Psoas muscle (tissue), 8 donors: ENCODE data around the gene STK38. TPM values are rescaled to one million over a fixed set of nuclear protein-coding genes. Genes with fewer than 3 reads are reported as not detected.

Experiments
- ATAC-seq, 4 donors: fragments of 200-7000 bp; cut with Tn5 transposase; one replicate each; pipeline ENCODE4 v1.9.1; 2020; ENCODE audit warnings: moderate library complexity in 3 of 4, mild to moderate bottlenecking in 2 of 4
- DNase-seq, 2 donors: peaks; one replicate each; pipeline ENCODE4 v3.0.0-alpha.2; 2020
- H3K27ac ChIP-seq: fragments of 200-600 bp; one replicate; pipeline ENCODE4 v1.8.0; 2022
- H3K27me3 ChIP-seq, 3 donors: fragments of 200-600 bp in 1 of 3; one replicate each; pipeline versions ENCODE4 v1.6.1 to v1.8.0; 2013 to 2022; ENCODE audit warnings: low read length in 2 of 3, mild to moderate bottlenecking in 2 of 3, moderate library complexity in 1 of 3; ENCODE audit not compliant: insufficient read depth in 3 of 3
- H3K36me3 ChIP-seq, 2 donors: fragments of 200-600 bp in 1 of 2; one replicate each; pipeline versions ENCODE4 v1.6.1 to v1.8.0; 2013 to 2022; ENCODE audit warnings: low read depth in 1 of 2, mild to moderate bottlenecking in 1 of 2, moderate library complexity in 1 of 2; ENCODE audit not compliant: insufficient read depth in 1 of 2
- H3K4me1 ChIP-seq: fragments of 200-600 bp; one replicate; pipeline ENCODE4 v1.8.0; 2022
- H3K4me3 ChIP-seq: fragments of 200-600 bp; one replicate; pipeline ENCODE4 v1.8.0; 2022; ENCODE audit warnings: mild to moderate bottlenecking
- H3K9me3 ChIP-seq: fragments of 200-600 bp; one replicate; pipeline ENCODE4 v1.8.0; 2022
- WGBS, 3 donors: extraction: QIAGEN DNeasy Blood & Tissue Kit; methylation state at CpG; one replicate each; pipeline versions ENCODE4 v1.1.6 to v1.1.7; 2013; 5-methylcytosine and 5-hydroxymethylcytosine counted together
- intact Hi-C, 2 donors: fragments of 100-400 bp; cut with DNase I; formaldehyde crosslinking; loops; one replicate each; pipeline versions ENCODE4 v1.11.0 to v1.14.2; 2022
- polyA plus RNA-seq, 3 donors: library from polyadenylated mRNA; stranded (reverse); fragments of 200-250 nt; gene quantifications; one replicate each; pipeline ENCODE4 v1.2.3, GENCODE V29; 2013
- total RNA-seq, 4 donors: library from RNA; stranded (reverse); fragmentation: NEBNext Ultra II Directional in 2 of 4; extraction: Animal tissue kit (Norgen Biotek cat#: 25700) in 2 of 4; gene quantifications; one replicate each; pipeline versions ENCODE4 v1.2.1 to v1.2.4, GENCODE V29; 2021 to 2023
- TF ChIP-seq, protein P1 (sequence below): fragments of 200-600 bp; IDR thresholded peaks from one replicate; pipeline ENCODE4 v1.8.0; 2022; ENCODE audit warnings: antibody characterized with exemption
- donor health status: healthy with polysubstance abuse.
- donor health status: DM: no; HTN: no; CAD: no; lungs with moderate emphysema.
- donor health status: Bipolar disorder and iron deficiency.
- donor health status: healthy.
- donor health status: DM: yes; HTN: yes; CAD: no.
- donor health status: DM: no; HTN: no; CAD: no.
- donor health status: DM: no; HTN: no; CAD: no.
- donor health status: DM: yes; HTN: yes; CAD: no.

STK38 gene
- total and polyA plus RNA-seq, 7 donors: 7.7 to 18.9 (median 11.7) TPM

DNA sequence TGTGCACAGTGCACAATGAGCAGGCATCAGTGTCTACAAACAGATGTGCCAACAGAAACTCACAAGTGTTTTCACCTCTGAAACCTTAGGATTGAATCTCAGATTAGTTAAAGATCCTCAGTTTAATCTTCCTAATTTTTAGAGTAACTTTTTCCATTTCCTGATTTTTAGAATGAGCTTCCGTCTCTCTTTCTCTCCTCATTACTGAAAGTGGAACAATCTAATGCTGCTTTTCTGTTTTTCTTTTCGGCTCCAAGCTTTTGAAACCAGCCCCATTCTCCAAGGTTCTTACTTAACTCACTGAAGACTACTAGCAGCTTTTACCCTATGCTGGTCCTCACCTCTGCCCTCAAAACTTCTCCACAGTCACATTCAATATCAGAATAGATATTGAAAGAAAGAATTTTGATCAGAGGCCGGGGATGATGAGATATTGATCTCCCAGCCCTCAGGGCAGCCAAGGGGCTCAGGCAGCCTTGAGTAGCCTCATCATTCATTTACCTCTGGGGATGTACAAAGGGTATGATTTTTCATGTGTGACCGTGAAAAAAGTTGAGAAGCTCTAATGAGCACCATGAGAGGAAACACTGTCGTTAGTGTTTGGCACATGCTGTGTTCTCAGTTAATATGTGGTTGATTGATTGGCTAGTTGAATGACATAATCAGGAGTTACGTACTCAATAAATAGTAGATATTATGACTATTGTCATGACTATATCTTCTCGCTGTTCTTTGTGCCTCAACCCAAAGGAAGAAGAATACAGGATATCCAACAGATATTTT is 11.9 kb upstream of the STK38 start:
- Histone ChIP-seq H3K27me3 (no peaks in the 10 kb centered on the region), H3K9me3 (no peaks in the 10 kb centered on the region), H3K4me1 (no peaks in the 10 kb centered on the region), H3K36me3 (no peaks in the 10 kb centered on the region), H3K4me3 (no peak overlapping the region), H3K27ac (no peak overlapping the region)
- ATAC-seq: no peak
- TF ChIP-seq, protein P1, sequence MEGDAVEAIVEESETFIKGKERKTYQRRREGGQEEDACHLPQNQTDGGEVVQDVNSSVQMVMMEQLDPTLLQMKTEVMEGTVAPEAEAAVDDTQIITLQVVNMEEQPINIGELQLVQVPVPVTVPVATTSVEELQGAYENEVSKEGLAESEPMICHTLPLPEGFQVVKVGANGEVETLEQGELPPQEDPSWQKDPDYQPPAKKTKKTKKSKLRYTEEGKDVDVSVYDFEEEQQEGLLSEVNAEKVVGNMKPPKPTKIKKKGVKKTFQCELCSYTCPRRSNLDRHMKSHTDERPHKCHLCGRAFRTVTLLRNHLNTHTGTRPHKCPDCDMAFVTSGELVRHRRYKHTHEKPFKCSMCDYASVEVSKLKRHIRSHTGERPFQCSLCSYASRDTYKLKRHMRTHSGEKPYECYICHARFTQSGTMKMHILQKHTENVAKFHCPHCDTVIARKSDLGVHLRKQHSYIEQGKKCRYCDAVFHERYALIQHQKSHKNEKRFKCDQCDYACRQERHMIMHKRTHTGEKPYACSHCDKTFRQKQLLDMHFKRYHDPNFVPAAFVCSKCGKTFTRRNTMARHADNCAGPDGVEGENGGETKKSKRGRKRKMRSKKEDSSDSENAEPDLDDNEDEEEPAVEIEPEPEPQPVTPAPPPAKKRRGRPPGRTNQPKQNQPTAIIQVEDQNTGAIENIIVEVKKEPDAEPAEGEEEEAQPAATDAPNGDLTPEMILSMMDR: no peak
- DNase-seq: no peak
- intact Hi-C loops: no loop called here
- whole genome bisulfite sequencing, 3 donors: 74 to 76% (median 76%) methylated on average over 7 of the region's 7 CpGs

DNA sequence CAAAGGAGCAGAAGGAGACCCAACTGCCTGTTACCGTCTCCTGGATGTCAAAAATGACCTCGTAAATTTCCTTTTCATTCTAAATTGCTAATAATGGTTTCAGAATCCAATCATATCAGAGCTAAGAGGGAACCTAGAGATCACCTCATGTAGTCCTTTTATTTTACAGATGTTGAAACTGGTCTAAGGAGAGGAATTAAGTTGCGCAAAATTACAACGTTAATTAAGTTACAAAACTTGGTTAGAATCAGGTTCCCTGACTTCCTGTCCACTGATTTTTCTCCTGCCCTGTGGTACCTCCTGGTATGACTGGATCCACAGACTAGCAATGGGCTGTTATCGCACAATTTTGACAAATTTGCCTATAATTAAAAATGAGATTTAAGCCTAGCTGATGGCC is 9.0 kb upstream of the STK38 start:
- 89 to 93% (median 92%) methylated on average over 5 of the region's 5 CpGs for WGBS, 3 donors
- TF ChIP-seq, protein P1: no peak
- Histone ChIP-seq H3K27me3 (no peaks in the 10 kb centered on the region), H3K9me3 (no peaks in the 10 kb centered on the region), H3K4me3 (no peak overlapping the region), H3K4me1 (no peaks in the 10 kb centered on the region), H3K27ac (no peak overlapping the region), H3K36me3 (no peaks in the 10 kb centered on the region)
- no peak for ATAC-seq
- intact Hi-C loops: no loop called here
- DNase-seq: no peak

DNA sequence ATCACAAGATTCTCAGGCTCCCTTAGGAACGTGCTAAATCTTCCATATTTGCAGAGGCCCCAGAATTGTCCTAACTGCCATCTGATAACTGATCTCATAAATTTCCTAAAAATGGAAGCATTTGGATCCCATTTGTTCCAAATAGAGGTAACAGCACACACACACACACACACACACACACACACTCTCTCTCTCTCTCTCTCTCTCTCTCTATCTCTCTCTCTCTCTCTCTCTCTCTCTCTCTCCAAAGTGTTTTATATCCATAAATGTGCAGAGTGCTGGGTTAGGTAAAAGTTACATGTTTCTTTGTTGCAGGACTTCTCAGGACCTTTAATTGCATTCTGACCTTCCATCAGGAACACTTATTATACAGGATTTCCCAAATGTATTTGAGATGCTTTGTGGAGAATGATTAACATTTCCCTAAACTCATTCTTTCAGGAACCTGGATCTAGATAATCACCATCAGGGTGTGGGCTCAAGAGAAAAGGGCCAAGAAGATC is 8.5 kb upstream of the STK38 start:
- no peaks in the 10 kb centered on the region for H3K9me3 ChIP-seq
- no peaks in the 10 kb centered on the region for H3K27me3 ChIP-seq
- no peak overlapping the region for H3K27ac ChIP-seq
- H3K4me1 ChIP-seq: no peaks in the 10 kb centered on the region
- H3K36me3 ChIP-seq: no peaks in the 10 kb centered on the region
- intact Hi-C loops: no loop called here
- ATAC-seq (no peak), DNase-seq (no peak)
- TF ChIP-seq, protein P1: no peak
- no peak overlapping the region for H3K4me3 ChIP-seq
- WGBS, 3 donors: 59 to 74% (median 68%) methylated on average over 1 of the region's 1 CpG

GRCh38 chr6:36550473-36551000 is 3.3 kb upstream of the STK38 start:
- no peak overlapping the region for H3K27ac ChIP-seq
- 81 to 90% (median 90%) methylated on average over 1 of the region's 1 CpG for WGBS, 3 donors
- H3K9me3 ChIP-seq: no peaks in the 10 kb centered on the region
- no peaks in the 10 kb centered on the region for H3K27me3 ChIP-seq
- TF ChIP-seq, protein P1: no peak
- no peak overlapping the region for H3K4me3 ChIP-seq
- H3K36me3 ChIP-seq: no peaks in the 10 kb centered on the region
- ATAC-seq: no peak
- intact Hi-C loops: no loop called here
- no peak for DNase-seq
- H3K4me1 ChIP-seq: peaks cover 6% of the 10 kb centered on the region
